ENCODE data around the gene FASLG.

Gene FASLG

GRCh38 chr1:172647110-172647564 is 11.8 kb upstream of the FASLG start:
- no peak for DNase-seq

GRCh38 chr1:172647987-172648386 is 10.9 kb upstream of the FASLG start:
- DNase-seq: no peak

GRCh38 chr1:172650474-172651193 is 8.3 kb upstream of the FASLG start:
- no peak for DNase-seq

- no peak for DNase-seq
Measured at GRCh38 chr1:172653015-172653709, 5.7 kb upstream of the FASLG start.

- no peak for DNase-seq
Measured at GRCh38 chr1:172654535-172654934, 4.4 kb upstream of the FASLG start.

GRCh38 chr1:172656576-172656975 is 2.3 kb upstream of the FASLG start:
- no peak for DNase-seq

GRCh38 chr1:172657586-172657985 is 1.3 kb upstream of the FASLG start:
- DNase-seq: no peak

GRCh38 chr1:172661107-172661506 is 2.2 kb downstream of the FASLG start:
- no peak for DNase-seq

GRCh38 chr1:172662464-172663109 is 3.7 kb downstream of the FASLG start:
- no peak for DNase-seq

- DNase-seq: no peak
Measured at GRCh38 chr1:172663732-172664131, 4.8 kb downstream of the FASLG start.

GRCh38 chr1:172668097-172668496 is 9.2 kb downstream of the FASLG start:
- DNase-seq: no peak

GRCh38 chr1:172669011-172669410 is 10.1 kb downstream of the FASLG start:
- no peak for DNase-seq

GRCh38 chr1:172670316-172670715 is 11.4 kb downstream of the FASLG start:
- no peak for DNase-seq

GRCh38 chr1:172670791-172671190 is 11.9 kb downstream of the FASLG start:
- DNase-seq: no peak

- no peak for DNase-seq
Measured at GRCh38 chr1:172671591-172671990, 12.7 kb downstream of the FASLG start.

- no peak for DNase-seq
Measured at GRCh38 chr1:172672720-172673119, 13.8 kb downstream of the FASLG start.

GRCh38 chr1:172673761-172674160 is 14.9 kb downstream of the FASLG start:
- no peak for DNase-seq

- no peak for DNase-seq
Measured at GRCh38 chr1:172674831-172675613, 16.1 kb downstream of the FASLG start.

GRCh38 chr1:172679000-172679772 is 20.3 kb downstream of the FASLG start:
- no peak for DNase-seq

GRCh38 chr1:172680244-172680643 is 21.3 kb downstream of the FASLG start:
- DNase-seq: no peak

- no peak for DNase-seq
Measured at GRCh38 chr1:172680733-172681275, 21.9 kb downstream of the FASLG start.

GRCh38 chr1:172682812-172683211 is 23.9 kb downstream of the FASLG start:
- no peak for DNase-seq

All from NCI-H2081 treated with DMSO at 0.1 percent for 48 hours (cell line).